Activated gamma-delta T cell (primary cell): ENCODE data around the gene BCL7A.
"Not testable (repeated sequence)": the region's sequence is repeated elsewhere in the genome, so short reads cannot be mapped to it uniquely, and the experiment has no call there.

Experiments
- DNase-seq: peaks from one replicate; lab custom pipeline; 2025; lab: John Stamatoyannopoulos, UW

BCL7A gene

DNA sequence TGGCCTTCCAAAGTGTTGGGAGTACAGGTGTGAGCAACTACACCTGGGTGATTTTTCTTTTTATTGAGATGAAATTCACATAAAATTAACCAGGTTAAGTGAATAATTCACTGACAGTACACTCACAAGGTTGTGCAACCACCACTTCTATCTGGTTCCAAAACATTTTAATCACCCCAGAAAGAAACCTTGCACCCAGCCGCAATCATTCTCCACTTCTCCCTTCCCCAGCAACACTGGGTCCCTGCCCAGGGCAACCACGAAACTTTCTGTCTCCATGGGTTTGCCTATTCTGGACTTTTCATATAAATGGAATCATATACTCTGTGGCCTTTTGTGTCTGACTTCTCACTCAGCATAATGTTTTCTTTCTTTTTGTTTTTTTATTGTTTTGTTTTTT is 30.6 kb downstream of the BCL7A start:
- DNase-seq: no peak

DNA sequence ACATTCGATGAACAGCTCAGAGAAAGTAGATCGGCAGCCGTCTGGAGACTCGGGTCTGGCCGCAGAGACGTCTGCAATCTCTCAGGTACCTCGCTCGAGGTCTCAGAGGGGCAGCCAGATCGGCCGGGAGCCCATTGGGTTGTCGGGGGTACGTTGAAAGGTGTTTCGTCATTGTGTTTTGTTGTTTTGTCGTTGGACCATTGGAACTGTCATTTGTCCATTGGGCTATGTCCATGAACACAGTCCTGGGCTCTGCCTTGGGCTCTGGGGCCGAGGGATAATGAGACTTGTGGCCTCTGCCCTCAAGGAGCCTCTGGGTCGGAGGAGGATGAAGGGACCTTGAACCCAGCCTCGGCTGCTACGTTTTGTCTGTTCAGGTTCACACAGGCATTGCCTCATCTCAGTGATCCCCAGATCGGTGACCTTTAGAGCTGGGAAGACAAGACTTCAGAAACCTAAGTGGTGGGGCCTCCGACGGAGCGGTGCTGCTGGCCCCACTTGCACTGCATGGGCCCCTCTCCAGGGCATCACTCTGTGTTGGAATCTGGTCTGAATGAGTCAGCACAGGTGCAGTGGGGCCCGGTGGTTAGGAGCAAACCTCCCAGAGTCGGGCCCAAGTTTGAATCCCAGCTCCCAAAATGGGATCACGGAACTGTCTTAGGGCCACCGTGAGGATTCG is 33.3 kb downstream of the BCL7A start:
- no peak for DNase-seq

DNA sequence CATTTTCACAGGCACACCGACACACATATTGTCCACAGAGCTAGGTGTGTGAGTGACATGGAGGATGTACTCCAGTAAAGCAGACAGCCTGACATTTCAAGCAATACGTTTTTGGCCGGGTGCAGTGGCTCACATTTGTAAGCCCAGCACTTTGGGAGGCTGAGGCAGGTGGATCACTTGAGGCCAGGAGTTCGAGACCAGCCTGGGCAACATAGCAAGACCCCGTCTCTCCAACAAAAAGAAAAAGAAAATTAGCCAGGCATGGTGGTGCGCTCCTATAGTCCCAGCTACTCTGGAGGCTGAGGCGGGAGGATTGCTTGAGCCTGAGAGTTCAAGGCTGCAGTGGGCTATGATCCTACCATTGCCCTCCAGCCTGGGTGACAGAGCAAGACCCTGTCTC is 34.7 kb downstream of the BCL7A start:
- not testable (repeated sequence) for DNase-seq

DNA sequence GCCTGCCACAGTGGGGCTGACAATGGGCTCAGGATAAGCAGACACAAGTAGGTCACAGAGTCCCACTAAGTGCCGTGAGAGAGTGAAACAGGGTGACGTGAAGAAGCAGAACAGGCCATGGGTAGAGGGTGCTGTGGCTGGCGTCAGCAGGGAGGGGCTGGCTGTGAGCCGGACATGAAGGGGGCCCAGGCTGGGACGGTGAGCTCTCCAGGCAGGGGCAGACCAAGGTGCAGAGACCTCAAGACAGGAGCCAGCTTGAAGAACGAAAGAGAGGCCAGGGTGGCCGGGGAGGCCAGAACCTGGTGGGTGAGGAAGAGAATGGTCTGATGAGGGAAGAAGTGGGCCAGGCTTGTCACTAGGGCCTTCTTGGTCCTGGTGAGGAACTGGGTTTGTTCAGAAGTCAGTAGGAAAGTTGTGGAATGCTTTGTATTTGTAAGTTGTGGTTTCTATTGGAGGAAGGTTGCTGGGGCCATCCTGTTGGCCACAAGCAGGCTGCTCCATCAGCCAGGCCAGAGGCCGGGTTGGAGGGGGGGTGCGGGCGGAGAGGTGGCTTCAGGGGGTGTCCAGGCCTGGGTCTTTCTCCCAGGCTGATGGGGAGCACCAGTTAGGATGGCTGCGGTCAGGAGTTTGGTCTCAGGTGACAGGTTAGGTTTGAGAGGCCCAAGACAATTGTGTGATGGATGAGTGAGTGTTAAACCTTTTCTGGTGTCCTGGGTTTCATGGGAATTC is 35.5 kb downstream of the BCL7A start:
- no peak for DNase-seq

DNA sequence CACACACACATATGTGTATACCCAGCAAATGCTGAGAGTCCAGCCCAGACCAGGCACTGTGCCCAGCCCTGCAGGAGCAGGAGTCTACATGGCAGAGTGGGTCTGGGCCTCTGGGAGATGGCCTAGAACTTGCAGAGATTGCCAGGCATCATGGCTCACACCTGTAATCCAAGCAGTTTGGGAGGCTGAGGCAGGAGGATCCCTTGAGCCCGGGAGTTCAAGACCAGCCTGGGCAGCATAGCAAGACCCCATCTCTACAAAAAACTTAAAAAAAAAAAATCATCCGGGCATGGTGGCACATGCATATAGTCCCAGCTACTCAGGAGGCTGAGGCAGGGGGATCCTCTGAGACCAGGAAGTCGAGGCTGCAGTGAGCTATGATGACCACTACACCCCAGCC is 36.1 kb downstream of the BCL7A start:
- no peak for DNase-seq

DNA sequence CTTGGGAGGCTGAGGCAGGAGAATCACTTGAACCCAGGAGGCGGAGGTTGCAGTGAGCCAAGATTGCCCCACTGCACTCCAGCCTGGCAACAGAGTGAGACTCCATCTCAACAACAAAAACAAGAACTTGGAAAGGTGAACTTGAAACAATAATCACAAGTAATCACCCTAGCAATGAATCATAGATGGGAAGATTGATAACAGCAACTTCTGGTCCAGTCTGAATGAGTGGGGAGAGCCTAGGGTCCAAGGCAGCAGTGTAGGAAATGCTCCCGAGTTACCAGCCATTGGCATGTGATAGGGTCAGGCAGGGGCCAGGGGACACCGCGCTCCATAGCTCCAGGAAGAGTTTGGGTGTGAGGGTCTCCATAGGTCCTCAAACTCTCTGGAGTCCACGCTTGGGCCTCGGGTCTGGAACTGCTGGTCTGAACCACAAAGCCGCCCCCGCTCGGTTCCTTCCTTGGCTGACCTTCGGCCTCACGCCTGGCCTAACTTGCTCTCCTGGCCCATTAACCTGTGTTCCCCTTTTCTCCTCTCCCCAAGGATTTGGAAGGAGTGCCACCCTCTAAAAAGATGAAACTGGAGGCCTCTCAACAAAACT is 37.0 kb downstream of the BCL7A start:
- no peak for DNase-seq

DNA sequence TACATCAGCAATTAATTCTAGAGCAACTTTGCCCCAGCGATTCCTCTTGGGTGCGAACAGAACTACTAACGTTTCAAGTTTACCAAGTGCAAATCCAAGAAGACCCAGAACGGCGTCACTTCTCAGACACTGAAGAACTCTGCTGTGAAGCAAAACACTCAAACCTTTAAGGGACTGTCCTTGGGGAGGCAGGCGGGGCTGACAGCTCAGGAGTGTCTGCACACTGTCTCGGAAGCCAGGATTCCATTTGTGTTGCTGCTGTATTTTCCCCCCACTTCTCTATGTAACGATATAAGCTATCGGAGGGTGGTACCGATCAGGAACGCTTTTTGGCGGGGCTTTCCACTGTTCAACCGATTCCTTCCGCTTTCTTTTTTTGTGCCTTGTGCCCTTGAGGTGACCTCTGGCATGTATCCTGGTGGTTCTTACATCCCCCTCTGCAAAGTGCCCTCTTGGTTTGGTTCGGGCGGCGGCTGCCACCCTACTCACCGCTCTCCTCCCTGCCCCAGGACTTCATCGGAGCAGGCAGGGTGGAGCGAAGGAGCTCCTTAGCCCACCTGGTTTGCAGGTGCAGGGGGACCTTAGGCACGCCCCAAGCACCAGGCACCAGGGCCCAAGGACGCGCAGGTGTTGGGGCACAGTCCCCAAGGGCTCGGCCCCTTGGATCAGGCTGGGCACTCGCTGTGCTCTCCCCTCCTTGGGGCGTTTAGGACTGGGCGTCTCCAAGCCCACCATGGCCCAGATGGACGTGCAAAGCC is 37.7 kb downstream of the BCL7A start:
- DNase-seq: no peak

DNA sequence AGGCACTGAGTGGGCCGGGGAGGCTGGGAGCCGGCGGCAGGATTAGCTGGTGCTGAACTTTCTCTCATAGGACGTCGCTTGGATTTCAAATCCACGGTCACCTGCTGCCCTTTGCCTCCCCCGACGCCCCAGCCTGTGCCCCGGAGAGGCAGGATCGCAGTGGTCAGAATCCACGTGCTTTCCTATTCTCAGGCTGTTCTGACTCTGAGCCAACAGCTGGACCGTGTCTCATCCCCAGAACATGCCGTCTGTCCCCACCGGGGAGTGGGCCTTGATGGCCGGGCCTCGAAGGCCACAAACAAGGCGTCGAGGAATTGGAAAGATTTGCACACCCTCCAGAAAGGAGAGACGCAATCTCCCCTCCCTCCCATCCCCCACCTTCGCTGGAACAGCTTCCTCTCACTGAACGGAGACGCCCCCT is 38.4 kb downstream of the BCL7A start:
- no peak for DNase-seq

DNA sequence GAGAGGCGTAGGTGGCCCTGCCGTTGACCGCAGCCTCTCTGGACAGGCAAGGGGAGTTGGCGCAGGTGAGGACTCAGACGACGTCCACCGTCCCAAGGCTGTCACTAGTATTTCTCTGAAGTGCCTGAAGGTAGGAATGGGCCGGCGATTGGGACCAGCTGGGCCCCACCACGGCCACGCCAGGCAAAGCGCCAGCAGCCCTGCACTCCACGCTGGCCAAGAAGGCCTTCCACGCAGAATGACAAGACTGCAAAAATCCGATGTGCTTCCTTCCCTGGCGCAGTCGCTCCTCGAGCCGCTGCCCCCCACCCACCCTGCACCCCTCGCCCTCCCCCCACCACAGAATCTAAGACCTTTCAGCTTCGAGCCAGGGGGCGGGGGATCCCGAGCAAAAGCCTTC is 39.6 kb downstream of the BCL7A start:
- no peak for DNase-seq

DNA sequence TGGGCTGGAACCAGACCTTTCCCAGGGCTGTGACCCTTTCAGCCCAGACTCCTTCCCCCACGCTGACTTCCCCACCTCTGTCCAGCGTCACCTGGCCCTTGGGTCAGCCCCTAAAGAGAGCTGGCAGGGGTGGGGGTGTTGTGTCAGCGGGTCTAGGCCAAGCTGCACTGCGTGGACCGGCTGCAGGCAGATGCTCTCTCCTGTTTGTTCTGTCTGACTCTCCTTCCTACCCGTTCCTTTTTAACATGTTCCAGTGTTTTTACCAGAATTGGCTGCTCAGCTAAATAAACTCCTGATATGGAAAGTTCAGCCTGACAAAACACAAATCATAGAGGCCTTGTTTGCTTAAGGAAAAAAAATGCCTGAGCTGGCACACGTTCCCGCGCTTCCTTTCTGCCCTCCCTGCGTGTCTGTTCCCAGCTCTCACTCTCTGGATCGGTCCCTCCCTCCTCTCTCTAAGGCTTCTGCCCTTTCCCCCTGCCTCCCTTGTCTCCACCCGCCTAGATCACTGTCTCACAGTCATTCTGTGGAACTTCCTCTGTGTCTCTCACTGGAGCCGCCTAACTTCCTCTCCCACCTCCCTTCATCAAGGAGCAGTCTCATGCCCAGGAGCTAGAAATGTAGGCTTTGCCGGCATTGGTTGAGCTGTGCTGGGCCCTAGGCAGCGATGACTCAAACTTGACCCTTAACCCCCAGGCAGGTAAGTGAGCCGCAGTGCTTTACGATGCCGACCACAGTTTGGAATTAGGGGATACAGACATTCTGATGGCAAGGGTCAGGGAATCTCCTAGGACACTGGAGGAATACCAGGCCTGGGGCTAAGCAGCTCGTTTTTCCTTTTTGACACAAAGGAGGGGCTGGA is 41.4 kb downstream of the BCL7A start:
- no peak for DNase-seq

DNA sequence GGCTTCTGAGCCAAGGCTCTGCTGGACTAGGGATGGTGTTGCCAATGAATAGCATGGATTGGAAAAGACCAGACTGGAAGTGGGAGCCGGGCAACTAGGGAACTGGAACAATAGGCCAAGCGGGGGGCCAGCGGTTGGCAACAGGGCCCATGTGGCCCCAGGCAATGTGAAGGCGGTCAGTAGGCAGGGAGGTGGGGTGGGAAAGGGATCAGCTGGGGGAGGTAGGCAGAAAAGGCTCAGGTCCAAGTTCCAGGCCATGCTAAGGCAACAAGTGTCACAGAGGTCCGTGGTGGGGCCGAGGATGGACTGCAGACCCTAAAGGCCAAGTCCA is 42.0 kb downstream of the BCL7A start:
- no peak for DNase-seq

DNA sequence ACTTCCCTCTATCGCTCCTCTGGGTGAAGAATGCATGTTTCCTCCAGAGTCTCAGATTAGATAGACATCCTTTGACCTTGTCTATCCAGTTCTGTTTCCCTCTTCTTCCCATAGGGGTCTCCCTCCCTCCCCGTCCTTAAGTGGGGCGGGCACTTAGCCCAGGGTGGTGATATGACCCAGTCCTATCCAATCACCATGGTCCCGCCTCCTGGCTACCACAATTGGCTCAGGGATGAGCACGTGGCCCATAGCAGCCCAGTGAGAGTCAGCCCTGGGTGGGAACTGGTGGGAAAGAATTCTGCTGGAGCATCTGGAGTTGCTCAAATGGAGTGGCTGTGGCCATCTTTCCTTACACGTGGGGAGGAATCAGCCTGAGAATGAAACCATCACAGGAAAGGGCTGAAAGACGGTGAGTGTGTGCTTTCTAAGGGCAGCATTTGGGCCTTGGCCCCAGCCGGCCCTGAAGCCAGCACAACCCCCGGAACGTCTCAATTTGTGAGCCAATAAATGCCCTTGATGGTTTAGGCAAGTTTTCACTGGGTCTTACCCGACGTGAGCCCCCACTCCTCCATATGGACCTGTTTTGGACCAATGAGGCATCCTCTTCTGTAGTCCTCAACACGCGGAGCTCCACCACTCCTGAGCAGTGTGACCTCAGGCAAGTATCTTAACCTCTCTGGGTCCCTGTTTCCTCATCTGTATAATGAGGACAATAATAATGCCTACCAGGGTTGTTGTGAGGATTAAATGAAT is 42.5 kb downstream of the BCL7A start:
- no peak for DNase-seq

DNA sequence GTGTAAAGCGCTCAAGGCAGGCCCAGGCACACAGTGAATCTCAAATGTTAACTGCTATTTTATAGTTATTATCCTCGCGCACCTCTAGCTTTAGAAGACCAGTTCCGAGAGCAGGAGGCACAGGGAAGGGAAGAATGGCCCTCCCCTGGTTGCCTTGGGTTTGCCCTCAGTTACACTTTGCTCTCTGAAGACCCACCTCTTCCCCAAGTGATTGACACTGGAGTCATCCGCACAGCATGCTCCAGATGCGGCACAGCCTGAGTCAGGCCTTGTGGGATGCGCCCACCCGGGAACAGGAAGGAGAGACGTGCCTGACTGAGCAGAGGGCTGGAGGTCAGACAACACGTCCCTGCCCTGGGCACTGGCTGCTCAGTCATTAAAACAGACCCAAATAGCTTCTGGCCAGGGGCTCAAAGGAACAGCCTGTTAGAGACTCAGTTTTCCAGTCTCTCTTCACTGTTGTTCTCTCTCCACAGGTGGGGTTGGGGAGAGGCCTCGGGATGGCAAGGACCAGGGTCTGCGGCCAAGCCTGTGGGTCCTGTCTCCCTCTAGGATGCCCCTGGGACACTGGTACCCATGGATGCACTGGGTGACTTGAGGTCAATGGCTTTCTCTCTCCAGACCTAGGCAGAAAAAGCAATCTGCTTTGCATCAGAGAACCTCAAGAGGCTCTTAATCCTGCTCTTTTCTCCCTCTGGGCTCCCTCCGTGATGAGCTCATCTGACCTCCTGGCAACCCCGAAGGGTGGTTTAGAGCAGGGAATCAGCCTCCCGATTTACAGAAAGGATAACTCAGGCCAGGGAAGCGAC is 43.3 kb downstream of the BCL7A start:
- no peak for DNase-seq

DNA sequence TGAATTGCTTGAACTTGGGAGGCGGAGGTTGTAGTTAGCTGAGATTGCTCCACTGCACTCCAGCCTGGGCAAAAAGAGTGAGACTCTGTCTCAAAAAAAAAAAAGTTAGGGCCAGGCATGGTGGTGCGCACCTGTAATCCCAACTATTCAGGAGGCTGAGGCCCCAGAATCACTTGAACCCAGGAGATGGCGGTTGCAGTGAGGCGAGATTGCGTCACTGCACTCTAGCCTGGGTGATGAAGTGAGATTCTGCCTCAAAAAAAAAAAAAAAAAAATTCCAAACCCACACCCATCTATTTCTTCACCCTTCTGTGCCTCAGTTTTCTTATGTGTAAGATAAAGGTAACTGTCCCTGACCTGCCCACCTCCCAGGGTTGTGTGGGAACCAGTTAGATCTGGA is 45.9 kb downstream of the BCL7A start:
- DNase-seq: no peak

DNA sequence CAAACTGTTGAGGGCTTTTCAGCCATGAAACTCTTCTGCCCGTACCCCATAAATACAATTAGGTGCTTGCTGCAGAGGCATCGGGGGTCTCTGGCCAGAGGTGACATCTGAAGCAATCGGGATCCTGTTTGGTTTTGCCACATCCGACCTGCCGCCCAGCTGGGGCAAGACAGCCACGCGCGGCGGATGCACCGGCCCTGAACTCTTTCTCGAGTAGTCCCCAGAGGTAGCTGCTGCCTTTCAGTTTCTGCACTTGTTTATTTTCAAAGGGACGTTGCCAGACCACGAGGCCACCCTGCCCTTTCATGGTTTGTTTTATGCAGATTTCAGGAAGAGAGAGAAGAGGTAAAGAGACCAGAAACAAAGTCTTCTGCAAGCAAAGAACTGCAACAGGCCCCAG is 46.3 kb downstream of the BCL7A start:
- no peak for DNase-seq

DNA sequence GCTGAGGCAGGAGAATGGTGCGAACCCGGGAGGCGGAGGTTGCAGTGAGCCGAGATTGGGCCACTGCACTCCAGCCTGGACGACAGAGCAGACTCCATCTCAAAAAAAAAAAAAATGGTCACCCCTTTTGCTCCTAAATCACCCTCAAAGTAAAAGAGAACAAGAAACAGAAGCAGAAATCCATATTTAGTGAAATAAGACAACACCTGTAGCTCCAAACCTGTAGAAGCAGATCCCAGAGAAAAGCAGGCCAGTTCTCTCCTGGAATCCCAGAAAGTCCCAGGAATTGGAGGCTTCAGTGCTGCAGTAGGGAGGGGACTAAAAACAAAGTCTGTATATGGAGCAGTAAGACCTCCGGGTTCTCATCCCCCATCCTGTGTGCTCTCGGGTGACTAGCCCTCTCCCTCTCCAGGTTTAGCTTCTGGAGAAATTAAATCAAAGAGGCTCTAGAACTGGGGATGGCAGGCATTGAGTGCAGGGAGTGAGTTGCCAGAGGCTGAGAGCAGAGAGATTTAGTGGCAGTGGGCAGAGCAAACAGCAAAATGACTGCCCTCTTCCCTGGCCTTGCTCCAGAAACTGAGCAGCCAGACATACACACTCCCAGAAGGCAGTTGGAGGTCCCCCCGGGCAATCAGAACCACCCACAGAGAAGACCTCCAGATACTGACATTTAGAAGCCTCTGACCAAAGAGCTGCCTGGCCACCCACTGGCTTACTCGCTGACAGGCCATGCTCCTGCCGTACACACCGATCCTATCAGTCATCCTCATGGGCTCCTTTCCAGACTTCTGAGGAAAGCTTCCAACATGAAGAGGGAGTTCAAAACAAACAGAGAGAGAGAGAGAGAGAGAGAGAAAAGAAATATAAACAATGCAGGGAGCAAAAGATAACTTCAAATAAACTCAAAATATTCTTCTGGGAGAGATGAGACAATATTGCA is 50.6 kb downstream of the BCL7A start:
- DNase-seq: no peak

DNA sequence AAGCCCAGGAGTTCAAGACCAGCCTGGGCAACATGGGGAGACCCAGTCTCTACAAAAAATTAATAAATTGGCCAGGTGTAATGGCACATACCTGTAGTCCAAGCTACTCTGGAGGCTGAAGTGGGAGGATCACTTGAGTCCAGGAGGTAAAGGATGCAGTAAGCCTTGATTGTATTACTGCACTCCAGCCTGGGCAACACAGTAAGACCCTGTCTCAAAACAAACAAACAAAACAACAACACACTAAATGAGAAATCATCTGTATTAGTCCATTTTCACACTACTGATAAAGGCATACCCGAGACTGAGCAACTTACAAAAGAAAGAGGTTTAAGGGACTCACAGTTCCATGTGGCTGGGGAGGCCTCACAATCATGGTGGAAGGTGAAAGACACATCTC is 52.1 kb downstream of the BCL7A start:
- DNase-seq: no peak

DNA sequence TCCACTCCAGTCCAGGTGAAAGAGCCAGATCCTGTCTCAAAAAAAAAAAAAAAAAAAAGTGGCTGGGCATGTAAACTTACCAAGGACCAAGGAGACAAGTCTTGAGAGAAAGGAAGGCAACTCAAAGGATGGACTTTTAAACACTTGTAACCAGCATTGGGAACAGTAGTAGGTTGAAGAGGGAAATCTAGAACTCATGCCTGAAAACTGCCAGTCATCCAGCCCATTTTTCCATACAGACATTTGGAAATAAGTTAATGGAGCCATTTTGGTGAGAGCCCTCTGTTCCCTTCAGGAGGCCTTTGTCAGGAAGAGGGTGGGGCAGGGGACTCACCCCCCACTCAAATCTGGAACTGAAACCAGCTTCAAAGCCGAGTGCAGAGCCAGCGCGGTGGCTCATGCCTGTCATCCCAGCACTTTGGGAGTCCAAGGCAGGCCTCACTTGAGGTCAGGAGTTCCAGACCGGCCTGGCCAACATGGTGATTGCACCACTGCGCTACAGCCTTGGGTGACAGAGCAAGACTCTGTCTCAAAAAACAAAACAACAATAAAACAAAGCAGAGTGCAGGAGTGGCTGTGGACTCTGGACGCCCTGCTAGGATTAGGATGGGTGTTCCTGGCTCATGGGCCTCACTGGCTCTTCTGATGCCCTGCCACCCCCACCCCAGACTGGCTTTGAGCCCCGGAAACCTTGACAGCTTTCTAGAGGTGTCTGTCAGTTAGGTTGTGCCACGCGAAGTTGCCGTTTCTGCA is 55.2 kb downstream of the BCL7A start:
- no peak for DNase-seq
